A549 (cell line): ENCODE data around the gene GNG7. TPM values are rescaled to one million over a fixed set of nuclear protein-coding genes. Genes with fewer than 3 reads are reported as not detected.
A peak's percentile ranks its signal among the peaks of the same experiment; 100 is the strongest.

Source experiments
- ATAC-seq, 2 experiments: fragments of 200-7000 bp in 1 of 2; fragments of >200 bp in 1 of 2; cut with Nextera tagmentation in 1 of 2; cut with Tn5 transposase in 1 of 2; 3 replicates each; pipeline versions ENCODE4 v1.8.0 to v1.9.1; 2018 to 2020; ENCODE audit warnings: mild to moderate bottlenecking in 1 of 2, moderate library complexity in 1 of 2
- CTCF ChIA-PET: fragments of 300-600 bp; sonication (Branson Sonifier 250); formaldehyde crosslinking; extraction: SDS; loops from one replicate; lab custom pipeline; 2021; ENCODE audit warnings: antibody characterized with exemption, inconsistent platforms; lab: Yijun Ruan, JAX
- POLR2A ChIA-PET: fragments of 350-600 bp; formaldehyde crosslinking; extraction: SDS; loops from one replicate; lab custom pipeline; 2021; ENCODE audit warnings: antibody characterized with exemption, inconsistent platforms; lab: Yijun Ruan, JAX
- DNase-seq, 2 experiments: peaks; one replicate each; pipeline versions ENCODE4 v3.0.0 to v3.0.0-alpha.2; 2011 to 2016; ENCODE audit warnings: low read depth in 1 of 2, low spot score in 1 of 2
- FAIRE-seq: peaks from 2 replicates; lab custom pipeline; 2011; peaks lifted over from hg19 to GRCh38; lab: Jason Lieb, UNC
- H3K27ac ChIP-seq, 2 experiments: fragments of >200 bp; sonication (Bioruptor Twin); formaldehyde crosslinking; 3 replicates each; pipeline ENCODE4 v1.5.1; 2016 to 2017
- H3K4me1 ChIP-seq: fragments of >200 bp; sonication (Bioruptor Twin); formaldehyde crosslinking; 3 replicates; pipeline ENCODE4 v1.6.1; 2016
- H3K4me2 ChIP-seq: fragments of >200 bp; sonication (Bioruptor Twin); formaldehyde crosslinking; 3 replicates; pipeline ENCODE4 v1.6.1; 2016
- H3K4me3 ChIP-seq: fragments of >200 bp; sonication (Bioruptor Twin); formaldehyde crosslinking; 3 replicates; pipeline ENCODE4 v1.5.1; 2016
- H3K9me3 ChIP-seq: fragments of >200 bp; sonication (Bioruptor Twin); formaldehyde crosslinking; 3 replicates; pipeline ENCODE4 v1.6.1; 2016
- CBX8 ChIP-seq: fragments of 200-600 bp; sonication (generic); IDR thresholded peaks from 2 replicates; pipeline ENCODE4 v1.6.1; 2016
- CEBPB ChIP-seq, 2 experiments: fragments of >200 bp in 1 of 2; sonication (Bioruptor Twin) in 1 of 2; formaldehyde crosslinking in 1 of 2; IDR thresholded peaks; 2 replicates each; pipeline ENCODE4 v1.6.1; 2012 to 2016
- CHD4 ChIP-seq: fragments of 200-600 bp; sonication (generic); IDR thresholded peaks from 2 replicates; pipeline ENCODE4 v1.6.1; 2016; ENCODE audit warnings: antibody characterized with exemption, mild to moderate bottlenecking, borderline replicate concordance
- CTCF ChIP-seq: fragments of >200 bp; sonication (Bioruptor Twin); formaldehyde crosslinking; IDR thresholded peaks from 3 replicates; pipeline ENCODE4 v1.5.1; 2016
- EP300 ChIP-seq, 2 experiments: fragments of >200 bp; sonication (Bioruptor Twin); formaldehyde crosslinking; IDR thresholded peaks; 2 replicates in 1 of 2; 3 replicates in 1 of 2; pipeline ENCODE4 v1.6.1; 2016 to 2017
- FOSB ChIP-seq: fragments of 250-450 bp; sonication (Bioruptor Pico); IDR thresholded peaks from 2 replicates; pipeline ENCODE4 v1.5.0; 2020; ENCODE audit warnings: mild to moderate bottlenecking, moderate library complexity
- GATA3 ChIP-seq: IDR thresholded peaks from 2 replicates; pipeline ENCODE4 v1.6.1; 2012; ENCODE audit warnings: borderline replicate concordance
- HDAC2 ChIP-seq: fragments of 200-600 bp; sonication (generic); IDR thresholded peaks from 2 replicates; pipeline ENCODE4 v1.6.1; 2016
- HOXA7 ChIP-seq: fragments of 250-450 bp; sonication (Bioruptor Pico); IDR thresholded peaks from 2 replicates; pipeline ENCODE4 v1.5.0; 2020; ENCODE audit warnings: mild to moderate bottlenecking, moderate library complexity
- HOXB13 ChIP-seq: fragments of 250-450 bp; sonication (Bioruptor Pico); IDR thresholded peaks from 2 replicates; pipeline ENCODE4 v1.5.0; 2020; ENCODE audit warnings: low read depth, mild to moderate bottlenecking, moderate library complexity
- MAFK ChIP-seq: fragments of 450-650 bp; IDR thresholded peaks from 2 replicates; pipeline ENCODE4 v1.6.1; 2014; ENCODE audit not compliant: partially characterized antibody
- NR3C1 ChIP-seq: fragments of >200 bp; sonication (Bioruptor Twin); formaldehyde crosslinking; IDR thresholded peaks from 3 replicates; pipeline ENCODE4 v1.6.1; 2017
- POLR2A ChIP-seq: IDR thresholded peaks from 2 replicates; pipeline ENCODE4 v1.6.1; 2012; ENCODE audit warnings: mild to moderate bottlenecking, low read length
- RFX5 ChIP-seq: fragments of 450-650 bp; IDR thresholded peaks from 2 replicates; pipeline ENCODE4 v1.7.1; 2014; ENCODE audit warnings: antibody characterized with exemption, mild to moderate bottlenecking, moderate library complexity
- RNF2 ChIP-seq: fragments of 200-600 bp; sonication (generic); IDR thresholded peaks from 2 replicates; pipeline ENCODE4 v1.6.1; 2016; ENCODE audit warnings: low read depth, mild to moderate bottlenecking, antibody characterized with exemption, moderate library complexity, borderline replicate concordance
- SMC3 ChIP-seq: fragments of >200 bp; sonication (Bioruptor Twin); formaldehyde crosslinking; IDR thresholded peaks from 3 replicates; pipeline ENCODE4 v1.6.1; 2018; ENCODE audit warnings: inconsistent platforms
- SREBF2 ChIP-seq: fragments of 450-650 bp; IDR thresholded peaks from 2 replicates; pipeline ENCODE4 v1.6.1; 2014; ENCODE audit warnings: mild to moderate bottlenecking, moderate library complexity
- TFCP2L1 ChIP-seq: fragments of 250-450 bp; sonication (Bioruptor Pico); IDR thresholded peaks from 2 replicates; pipeline ENCODE4 v1.5.0; 2021; ENCODE audit warnings: mild to moderate bottlenecking
- TP53 ChIP-seq: fragments of 250-450 bp; sonication (Bioruptor Pico); IDR thresholded peaks from 2 replicates; pipeline ENCODE4 v1.5.0; 2021; ENCODE audit warnings: mild to moderate bottlenecking, moderate library complexity
- ZC3H11A ChIP-seq: fragments of 450-650 bp; IDR thresholded peaks from 2 replicates; pipeline ENCODE4 v1.6.1; 2014; ENCODE audit warnings: antibody characterized with exemption, mild to moderate bottlenecking
- ZFP36 ChIP-seq: fragments of 450-650 bp; IDR thresholded peaks from 2 replicates; pipeline ENCODE4 v1.6.1; 2014; ENCODE audit warnings: borderline replicate concordance; ENCODE audit not compliant: partially characterized antibody
- WGBS: methylation state at CpG from one replicate; pipeline ENCODE4 v1.1.6; 2017; ENCODE audit errors: missing lambda C conversion rate; 5-methylcytosine and 5-hydroxymethylcytosine counted together
- polyA plus RNA-seq, 4 experiments: library from polyadenylated mRNA; depleted of rRNA in 3 of 4; stranded (reverse); fragments of >200 nt; fragmentation: RNase III in 1 of 4; extraction: RNeasy Plus Mini Kit Qiagen cat#74134 plus additional on column Dnase treatment in 1 of 4; gene quantifications; 2 replicates in 3 of 4; 3 replicates in 1 of 4; pipeline ENCODE4 v1.2.3, GENCODE V29; 2011 to 2017
- TF ChIP-seq, protein P1 (sequence below): fragments of >200 bp; sonication (Bioruptor Twin); formaldehyde crosslinking; IDR thresholded peaks from 3 replicates; pipeline ENCODE4 v1.6.1; 2016
- TF ChIP-seq, protein P2 (sequence below): fragments of 250-450 bp; sonication (Bioruptor Pico); IDR thresholded peaks from 2 replicates; pipeline ENCODE4 v1.5.0; 2021; ENCODE audit warnings: mild to moderate bottlenecking, moderate library complexity, borderline replicate concordance

Gene GNG7
- polyA plus RNA-seq, 2 of the 4 experiments (the other 2 are of a cell fraction), result 0.06 to 0.08 TPM

DNA sequence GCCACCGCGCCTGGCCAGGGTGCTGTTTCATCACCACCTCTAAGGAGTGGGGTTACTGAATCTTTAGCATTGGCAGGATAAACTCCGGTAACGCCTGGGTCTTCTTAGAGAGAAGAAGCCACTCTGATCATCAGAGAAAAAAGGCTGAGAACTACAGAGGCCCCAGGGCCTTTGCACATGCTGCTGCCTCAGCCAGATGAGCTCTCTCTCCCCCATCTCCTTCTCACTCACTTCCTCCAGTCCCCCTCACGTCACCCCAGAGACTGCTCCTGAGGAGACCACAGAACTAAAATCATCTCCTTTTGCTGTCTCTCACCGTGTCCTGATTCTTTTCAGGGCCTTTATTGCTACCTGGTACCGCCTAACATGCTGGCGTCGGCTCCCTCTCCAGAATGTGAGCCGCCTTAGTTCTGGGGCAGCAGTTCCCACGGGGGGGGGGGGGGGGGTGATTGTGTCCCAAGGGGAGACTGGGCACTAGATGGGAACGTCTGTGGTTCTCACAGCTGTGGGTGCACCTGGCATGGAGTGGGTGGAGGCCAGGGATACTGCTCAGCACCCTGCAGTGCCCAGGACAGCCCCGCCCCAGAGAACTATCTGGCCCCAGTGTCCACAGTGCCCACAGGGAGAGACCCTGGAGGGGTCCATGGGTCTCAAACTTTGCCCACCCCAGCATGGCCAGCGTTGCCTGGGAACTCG, 23.8 kb upstream of the GNG7 start:
- ChIA-PET CTCF (interaction anchor here (0.6 to 1.7 kb wide), 2 partner anchors 78 to 707 kb away, joined by 3 to 5 read pairs; no protein-coding TSS in a partner anchor), POLR2A (no interaction called here)
- H3K9me3 ChIP-seq, result no peaks in the 10 kb centered on the region
- no peak overlapping the region for H3K4me2 ChIP-seq
- H3K4me3 ChIP-seq, result no peak overlapping the region
- no peak overlapping the region for H3K27ac ChIP-seq
- WGBS, result 86% methylated on average over 9 of the region's 15 CpGs
- H3K4me1 ChIP-seq, result peaks cover 12% of the 10 kb centered on the region
- FAIRE-seq (no peak), DNase-seq (no peak), ATAC-seq (no peak)
- TF ChIP-seq CEBPB (IDR thresholded peaks at IDR 0.05) (no peak), CBX8 (no peak), CHD4 (no peak), MAFK (no peak), HOXA7 (CRISPR knock-in tag) (no peak), TFCP2L1 (CRISPR knock-in tag) (no peak), RNF2 (no peak), GATA3 (no peak), POLR2A (no peak), EP300 (IDR thresholded peaks at IDR 0.05) (no peak), NR3C1 (no peak), ZFP36 (no peak), ZC3H11A (no peak), HDAC2 (no peak), TP53 (CRISPR knock-in tag) (no peak), RFX5 (no peak), CTCF (no peak), SREBF2 (no peak)
- TF ChIP-seq, protein P1, sequence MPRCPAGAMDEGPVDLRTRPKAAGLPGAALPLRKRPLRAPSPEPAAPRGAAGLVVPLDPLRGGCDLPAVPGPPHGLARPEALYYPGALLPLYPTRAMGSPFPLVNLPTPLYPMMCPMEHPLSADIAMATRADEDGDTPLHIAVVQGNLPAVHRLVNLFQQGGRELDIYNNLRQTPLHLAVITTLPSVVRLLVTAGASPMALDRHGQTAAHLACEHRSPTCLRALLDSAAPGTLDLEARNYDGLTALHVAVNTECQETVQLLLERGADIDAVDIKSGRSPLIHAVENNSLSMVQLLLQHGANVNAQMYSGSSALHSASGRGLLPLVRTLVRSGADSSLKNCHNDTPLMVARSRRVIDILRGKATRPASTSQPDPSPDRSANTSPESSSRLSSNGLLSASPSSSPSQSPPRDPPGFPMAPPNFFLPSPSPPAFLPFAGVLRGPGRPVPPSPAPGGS, result no peak
- TF ChIP-seq, protein P2, sequence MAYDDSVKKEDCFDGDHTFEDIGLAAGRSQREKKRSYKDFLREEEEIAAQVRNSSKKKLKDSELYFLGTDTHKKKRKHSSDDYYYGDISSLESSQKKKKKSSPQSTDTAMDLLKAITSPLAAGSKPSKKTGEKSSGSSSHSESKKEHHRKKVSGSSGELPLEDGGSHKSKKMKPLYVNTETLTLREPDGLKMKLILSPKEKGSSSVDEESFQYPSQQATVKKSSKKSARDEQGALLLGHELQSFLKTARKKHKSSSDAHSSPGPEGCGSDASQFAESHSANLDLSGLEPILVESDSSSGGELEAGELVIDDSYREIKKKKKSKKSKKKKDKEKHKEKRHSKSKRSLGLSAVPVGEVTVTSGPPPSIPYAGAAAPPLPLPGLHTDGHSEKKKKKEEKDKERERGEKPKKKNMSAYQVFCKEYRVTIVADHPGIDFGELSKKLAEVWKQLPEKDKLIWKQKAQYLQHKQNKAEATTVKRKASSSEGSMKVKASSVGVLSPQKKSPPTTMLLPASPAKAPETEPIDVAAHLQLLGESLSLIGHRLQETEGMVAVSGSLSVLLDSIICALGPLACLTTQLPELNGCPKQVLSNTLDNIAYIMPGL, result no peak

- POLR2A ChIA-PET, result no interaction called here
- no peaks in the 10 kb centered on the region for H3K9me3 ChIP-seq
- CTCF ChIA-PET, result interaction anchor here (2.1 to 2.4 kb wide), 2 partner anchors 25 to 76 kb away, joined by 5 to 6 read pairs; no protein-coding TSS in a partner anchor
- FAIRE-seq, result no peak
- WGBS, result 90% methylated on average over 2 of the region's 7 CpGs
- no peak overlapping the region for H3K4me2 ChIP-seq
- H3K27ac ChIP-seq, result no peak overlapping the region
- ATAC-seq, result peak in 1 of 2 experiments; percentile 4; a peak in 1 of 6 replicates
- H3K4me3 ChIP-seq, result no peak overlapping the region
- DNase-seq, result no peak
- H3K4me1 ChIP-seq, result peaks cover 22% of the 10 kb centered on the region
- TF ChIP-seq FOSB (CRISPR knock-in tag) (no peak), HOXB13 (CRISPR knock-in tag) (no peak), SMC3 (no peak)
These were observed 21.7 kb upstream of the GNG7 start for GRCh38 chr19:2724148-2724557.
